Measurements from ENCODE around the gene SH3RF3. TPM values are rescaled to one million over a fixed set of nuclear protein-coding genes. Genes with fewer than 3 reads are reported as not detected.

SH3RF3 gene
- polyA plus RNA-seq, 1 of the 3 experiments (the other 2 are of a cell fraction) = 1.9 TPM

GRCh38 chr2:109279243-109279860 lies 150.3 kb downstream of the SH3RF3 start:
- POLR2A ChIA-PET = no interaction called here

More at GRCh38 chr2:109279243-109279860, 150.3 kb downstream of the SH3RF3 start:
- Histone ChIP-seq H3K4me1 (ENCODE audit: control insufficient read depth in 1 of 2, insufficient read depth in 2 of 2, low read depth in 1 of 2, low read length in 1 of 2) (peaks cover 0 to 26% of the 10 kb centered on the region in 2 experiments; a peak in 2 of 4 replicates), H3K9me3 (no peaks in the 10 kb centered on the region), H3K4me2 (no peak overlapping the region), H3K36me3 (replicated peaks in 1 of 2; ENCODE audit: control insufficient read depth in 1 of 2, insufficient read depth in 2 of 2, low read length in 1 of 2) (no peaks in the 10 kb centered on the region), H3K9ac (no peak overlapping the region), H3K4me3 (ENCODE audit: low read depth in 2 of 2, low read length in 1 of 2) (no peak overlapping the region), H3K27me3 (ENCODE audit: insufficient read depth) (no peaks in the 10 kb centered on the region), H2AFZ (ENCODE audit: low read depth) (no peak overlapping the region), H4K20me1 (ENCODE audit: insufficient read depth) (peaks cover 32% of the 10 kb centered on the region), H3K79me2 (ENCODE audit: insufficient read depth) (peaks cover 28% of the 10 kb centered on the region), H3K27ac (ENCODE audit: low read depth in 2 of 2, low read length in 1 of 2) (no peak overlapping the region), H3F3A (replicated peaks; ENCODE audit: insufficient read depth) (no peaks in the 10 kb centered on the region), H3K9me2 (no peaks in the 10 kb centered on the region)
- CTCF ChIA-PET = interaction anchor here (2.0 kb wide), 1 partner anchor 151 kb away, joined by 5 read pairs; the partner anchor contains the start of gene SH3RF3
- TF ChIP-seq FOXJ3 (CRISPR knock-in tag; IDR thresholded peaks at IDR 0.05) (no peak), EP300 (IDR thresholded peaks at IDR 0.05; ENCODE audit: borderline replicate concordance in 1 of 2, low read depth in 1 of 2, low read length in 1 of 2) (no peak), CTCF (IDR thresholded peaks at IDR 0.05) (no peak), NRF1 (IDR thresholded peaks at IDR 0.05; ENCODE audit: low read depth, low read length) (no peak), FOXM1 (IDR thresholded peaks at IDR 0.05; ENCODE audit: low read depth) (no peak), SIN3A (IDR thresholded peaks at IDR 0.05; ENCODE audit: borderline replicate concordance, low read depth, low read length) (no peak), EZH2phosphoT487 (IDR thresholded peaks at IDR 0.05; ENCODE audit: borderline replicate concordance, low read depth) (no peak), PBX3 (IDR thresholded peaks at IDR 0.05) (no peak), JUND (IDR thresholded peaks at IDR 0.05) (no peak), TAF1 (IDR thresholded peaks at IDR 0.05; ENCODE audit: borderline replicate concordance, low read depth, low read length) (no peak), MXI1 (IDR thresholded peaks at IDR 0.05; ENCODE audit: low read depth, low read length) (no peak), YY1 (IDR thresholded peaks at IDR 0.05; ENCODE audit: low read depth) (no peak), REST (IDR thresholded peaks at IDR 0.05; ENCODE audit: low read depth, low read length) (no peak), ZBTB33 (IDR thresholded peaks at IDR 0.05; ENCODE audit: borderline replicate concordance, low read depth) (no peak), TCF12 (IDR thresholded peaks at IDR 0.05) (no peak), RCOR1 (IDR thresholded peaks at IDR 0.05; ENCODE audit: low read length) (no peak), GATA2 (CRISPR knock-in tag; IDR thresholded peaks at IDR 0.05) (no peak), CHD2 (IDR thresholded peaks at IDR 0.05; ENCODE audit: low read length, partially characterized antibody) (no peak), RAD21 (IDR thresholded peaks at IDR 0.05; ENCODE audit: low read length) (no peak), RXRA (IDR thresholded peaks at IDR 0.05; ENCODE audit: borderline replicate concordance, low read depth) (no peak)
- DNase-seq = no peak
- WGBS (ENCODE audit: low lambda C conversion rate) = 89% methylated on average over 15 of the region's 15 CpGs

Data from SK-N-SH (cell line).